B cell (primary cell): Measurements from ENCODE around the gene DCBLD1. TPM values are rescaled to one million over a fixed set of nuclear protein-coding genes. Genes with fewer than 3 reads are reported as not detected.
"Not testable (repeated sequence)": the region's sequence is repeated elsewhere in the genome, so short reads cannot be mapped to it uniquely, and the experiment has no call there.

Experiments
- ATAC-seq: fragments of 200-7000 bp; cut with Tn5 transposase; one replicate; pipeline ENCODE4 v1.10.0; 2021; ENCODE audit warnings: low read depth, mild to moderate bottlenecking, moderate number of reproducible peaks, moderate library complexity
- CTCF ChIA-PET: fragments of 350-600 bp; sonication (Branson Sonifier 250); formaldehyde crosslinking; loops from one replicate; lab custom pipeline; 2021; ENCODE audit warnings: antibody characterized with exemption, inconsistent platforms; lab: Charles Lee
- POLR2A ChIA-PET: fragments of 350-600 bp; sonication (Branson Sonifier 250); formaldehyde crosslinking; loops from one replicate; lab custom pipeline; 2021; ENCODE audit warnings: antibody characterized with exemption; lab: Charles Lee
- DNase-seq: peaks from one replicate; pipeline ENCODE4 v3.0.0; 2013
- H2AFZ ChIP-seq: 2 replicates; pipeline ENCODE4 v1.6.1; 2012; ENCODE audit warnings: mild to moderate bottlenecking, low read depth, low read length; ENCODE audit not compliant: insufficient read depth, poor library complexity, severe bottlenecking
- H3K27ac ChIP-seq, 2 donors: 1 replicate in 1 of 2; 2 replicates in 1 of 2; pipeline ENCODE4 v1.5.1; 2012 to 2013; ENCODE audit warnings: low read length in 2 of 2, mild to moderate bottlenecking in 2 of 2, moderate library complexity in 1 of 2
- H3K27me3 ChIP-seq, 4 experiments: fragments of 200-600 bp in 1 of 4; sonication (generic) in 1 of 4; replicated peaks in 1 of 4; 1 replicate in 2 of 4; 2 replicates in 2 of 4; pipeline versions ENCODE4 v1.6.1 to v1.7.0; 2013 to 2016; ENCODE audit warnings: low read length in 3 of 4, mild to moderate bottlenecking in 2 of 4, mixed read lengths in 1 of 4, moderate library complexity in 1 of 4; ENCODE audit not compliant: insufficient read depth in 4 of 4, control insufficient read depth in 3 of 4; ENCODE audit errors: control extremely low read depth in 1 of 4
- H3K36me3 ChIP-seq, 2 experiments: replicated peaks in 1 of 2; 1 replicate in 1 of 2; 2 replicates in 1 of 2; pipeline versions ENCODE4 v1.6.1 to v1.7.1; 2013; ENCODE audit warnings: low read length in 1 of 2; ENCODE audit not compliant: insufficient read depth in 2 of 2, control insufficient read depth in 1 of 2; ENCODE audit errors: control extremely low read depth in 1 of 2, extremely low read depth in 1 of 2
- H3K4me1 ChIP-seq, 2 donors: fragments of 200-600 bp in 1 of 2; sonication (generic) in 1 of 2; 1 replicate in 1 of 2; 2 replicates in 1 of 2; pipeline versions ENCODE4 v1.5.1 to v1.6.1; 2013 to 2017; ENCODE audit warnings: low read length in 2 of 2; ENCODE audit not compliant: control insufficient read depth in 2 of 2, insufficient read depth in 2 of 2
- H3K4me2 ChIP-seq: replicated peaks from 2 replicates; pipeline ENCODE3; 2012; ENCODE audit warnings: mild to moderate bottlenecking, low read depth, low read length; ENCODE audit not compliant: poor library complexity, severe bottlenecking
- H3K4me3 ChIP-seq, 5 experiments: fragments of 200-600 bp in 1 of 5; sonication (generic) in 1 of 5; 1 replicate in 3 of 5; 2 replicates in 2 of 5; pipeline versions ENCODE4 v1.5.1 to v1.7.0; 2011 to 2016; ENCODE audit warnings: low read length in 4 of 5, mild to moderate bottlenecking in 4 of 5, low read depth in 2 of 5, control low read depth in 1 of 5, moderate library complexity in 1 of 5; ENCODE audit not compliant: insufficient read depth in 1 of 5; ENCODE audit errors: control extremely low read depth in 1 of 5, extremely low read depth in 1 of 5
- H3K79me2 ChIP-seq: fragments of 200-600 bp; sonication (generic); one replicate; pipeline ENCODE4 v1.6.0; 2016; ENCODE audit warnings: low read length; ENCODE audit not compliant: control insufficient read depth, insufficient read depth
- H3K9ac ChIP-seq: fragments of 200-600 bp; sonication (generic); 2 replicates; pipeline ENCODE4 v1.6.1; 2017; ENCODE audit warnings: mild to moderate bottlenecking, low read length, moderate library complexity
- H3K9me3 ChIP-seq, 3 donors: one replicate each; pipeline versions ENCODE4 v1.6.1 to v1.7.1; 2013; ENCODE audit warnings: low read length in 2 of 3; ENCODE audit not compliant: control insufficient read depth in 2 of 3, insufficient read depth in 1 of 3; ENCODE audit errors: control extremely low read depth in 1 of 3
- H4K20me1 ChIP-seq: 2 replicates; pipeline ENCODE4 v1.6.0; 2012; ENCODE audit warnings: mild to moderate bottlenecking, low read length; ENCODE audit not compliant: insufficient read depth, control insufficient read depth, poor library complexity, severe bottlenecking
- H3K27ac Mint-ChIP-seq: one replicate; pipeline ENCODE4 v1.8.0; 2021; ENCODE audit warnings: mixed read lengths
- H3K27me3 Mint-ChIP-seq: one replicate; pipeline ENCODE4 v1.8.0; 2021; ENCODE audit warnings: mixed read lengths
- H3K4me1 Mint-ChIP-seq: one replicate; pipeline ENCODE4 v1.8.0; 2021; ENCODE audit warnings: mixed read lengths
- H3K4me3 Mint-ChIP-seq: one replicate; pipeline ENCODE4 v1.8.0; 2021; ENCODE audit warnings: mixed read lengths
- H3K9me3 Mint-ChIP-seq: one replicate; pipeline ENCODE4 v1.8.0; 2022; ENCODE audit warnings: mixed read lengths; ENCODE audit not compliant: insufficient read depth
- EZH2 ChIP-seq: IDR thresholded peaks from 2 replicates; pipeline ENCODE4 v1.6.1; 2012; ENCODE audit warnings: borderline replicate concordance, low read depth, mild to moderate bottlenecking, moderate library complexity, low read length; ENCODE audit not compliant: insufficient read depth, poor library complexity, severe bottlenecking
- WGBS: methylation state at CpG from one replicate; pipeline ENCODE4 v1.1.5; 2013; ENCODE audit warnings: missing lambda C conversion rate; ENCODE audit not compliant: insufficient coverage; 5-methylcytosine and 5-hydroxymethylcytosine counted together
- intact Hi-C: fragments of 100-400 bp; cut with micrococcal nuclease; formaldehyde crosslinking; loops from one replicate; pipeline ENCODE4 v1.10.0; 2022
- polyA plus RNA-seq: library from polyadenylated mRNA; depleted of rRNA; stranded (reverse); fragments of >200 nt; gene quantifications from 2 replicates; pipeline ENCODE4 v1.2.3, GENCODE V29; 2012
- total RNA-seq, 2 donors: library from RNA; stranded (reverse); fragments of 120-200 nt in 1 of 2; gene quantifications; 1 replicate in 1 of 2; 2 replicates in 1 of 2; pipeline versions ENCODE4 v1.2.3 to v1.2.4, GENCODE V29; 2013 to 2022
- TF ChIP-seq, protein P1 (sequence below): fragments of 200-600 bp; IDR thresholded peaks from one replicate; pipeline ENCODE4 v1.8.0; 2022; ENCODE audit warnings: antibody characterized with exemption, mild to moderate bottlenecking

DCBLD1 gene
- total and polyA plus RNA-seq, 2 donors (not counting 1 experiment from before 2014, with no cell fraction given): 0.21 to 0.37 TPM

DNA sequence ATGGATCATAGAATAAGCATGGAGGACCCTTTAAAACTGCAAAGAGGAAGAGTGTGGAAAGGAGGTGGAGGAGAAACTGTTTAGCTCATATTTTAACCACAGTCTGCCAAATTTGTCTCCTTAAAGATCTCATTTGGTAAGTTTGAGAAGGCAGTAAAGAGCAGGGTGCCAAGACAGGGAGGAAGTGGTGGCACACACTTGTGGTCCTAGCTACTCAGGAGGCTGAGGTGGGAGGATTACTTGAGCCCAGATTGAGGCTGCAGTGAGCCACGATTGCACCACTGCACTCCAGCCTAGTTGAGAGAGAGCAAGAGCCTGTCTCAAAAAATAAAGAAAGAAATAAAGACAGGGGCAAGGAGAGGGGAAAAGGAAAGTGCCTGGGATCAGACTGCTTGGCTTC, 16.8 kb upstream of the DCBLD1 start:
- POLR2A ChIA-PET: no interaction called here
- Histone ChIP-seq H2AFZ (no peak overlapping the region), H3K9ac (no peak overlapping the region), H4K20me1 (no peaks in the 10 kb centered on the region), H3K79me2 (no peaks in the 10 kb centered on the region), H3K27me3 (peaks cover 0 to 5% (median 5%) of the 10 kb centered on the region in 4 experiments), H3K4me2 (no peak overlapping the region), H3K4me1 (no peaks in the 10 kb centered on the region), H3K36me3 (no peaks in the 10 kb centered on the region), H3K9me3 (no peaks in the 10 kb centered on the region), H3K27ac (no peak overlapping the region), H3K4me3 (no peak overlapping the region)
- CTCF ChIA-PET: interaction anchor here (0.9 kb wide), 1 partner anchor 16 kb away, joined by 4 read pairs; no protein-coding TSS in a partner anchor
- Mint-ChIP-seq H3K27me3 (peaks cover 25% of the 10 kb centered on the region), H3K9me3 (no peaks in the 10 kb centered on the region), H3K4me3 (no peak overlapping the region), H3K27ac (no peak overlapping the region), H3K4me1 (no peaks in the 10 kb centered on the region)
- DNase-seq: no peak
- TF ChIP-seq, protein P1, sequence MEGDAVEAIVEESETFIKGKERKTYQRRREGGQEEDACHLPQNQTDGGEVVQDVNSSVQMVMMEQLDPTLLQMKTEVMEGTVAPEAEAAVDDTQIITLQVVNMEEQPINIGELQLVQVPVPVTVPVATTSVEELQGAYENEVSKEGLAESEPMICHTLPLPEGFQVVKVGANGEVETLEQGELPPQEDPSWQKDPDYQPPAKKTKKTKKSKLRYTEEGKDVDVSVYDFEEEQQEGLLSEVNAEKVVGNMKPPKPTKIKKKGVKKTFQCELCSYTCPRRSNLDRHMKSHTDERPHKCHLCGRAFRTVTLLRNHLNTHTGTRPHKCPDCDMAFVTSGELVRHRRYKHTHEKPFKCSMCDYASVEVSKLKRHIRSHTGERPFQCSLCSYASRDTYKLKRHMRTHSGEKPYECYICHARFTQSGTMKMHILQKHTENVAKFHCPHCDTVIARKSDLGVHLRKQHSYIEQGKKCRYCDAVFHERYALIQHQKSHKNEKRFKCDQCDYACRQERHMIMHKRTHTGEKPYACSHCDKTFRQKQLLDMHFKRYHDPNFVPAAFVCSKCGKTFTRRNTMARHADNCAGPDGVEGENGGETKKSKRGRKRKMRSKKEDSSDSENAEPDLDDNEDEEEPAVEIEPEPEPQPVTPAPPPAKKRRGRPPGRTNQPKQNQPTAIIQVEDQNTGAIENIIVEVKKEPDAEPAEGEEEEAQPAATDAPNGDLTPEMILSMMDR: no peak
- no peak for TF ChIP-seq EZH2
- intact Hi-C loops: no loop called here
- no peak for ATAC-seq
- WGBS: 17% methylated on average over 1 of the region's 1 CpG

DNA sequence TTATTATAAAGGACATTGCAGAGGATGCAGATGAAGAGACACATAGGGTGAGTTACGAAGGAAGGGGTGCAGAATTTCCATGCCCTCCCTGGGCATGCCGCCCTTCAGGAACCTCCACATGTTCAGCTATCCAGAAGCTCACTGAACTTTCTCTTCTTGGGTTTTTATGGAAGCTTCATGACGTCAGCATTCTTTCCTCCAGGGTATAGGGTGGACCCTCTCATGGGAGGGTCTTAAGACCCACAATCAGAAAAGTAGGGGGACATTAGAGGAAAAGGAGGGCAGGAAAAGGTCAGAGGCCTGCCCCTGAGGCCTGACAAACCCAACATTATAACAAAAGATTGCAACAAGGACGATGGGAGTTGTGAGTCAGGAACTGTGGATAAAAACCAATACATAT, 14.6 kb upstream of the DCBLD1 start:
- H3K4me3 Mint-ChIP-seq: no peak overlapping the region
- DNase-seq: no peak
- Histone ChIP-seq H3K9me3 (no peaks in the 10 kb centered on the region), H3K36me3 (no peaks in the 10 kb centered on the region), H3K4me1 (no peaks in the 10 kb centered on the region), H2AFZ (no peak overlapping the region), H3K9ac (no peak overlapping the region), H3K27ac (no peak overlapping the region), H4K20me1 (no peaks in the 10 kb centered on the region), H3K4me2 (no peak overlapping the region), H3K79me2 (no peaks in the 10 kb centered on the region), H3K27me3 (peaks cover 0 to 5% (median 2%) of the 10 kb centered on the region in 4 experiments), H3K4me3 (no peak overlapping the region)
- H3K27me3 Mint-ChIP-seq: peaks cover 24% of the 10 kb centered on the region
- no peak for ATAC-seq
- no peaks in the 10 kb centered on the region for H3K9me3 Mint-ChIP-seq
- POLR2A ChIA-PET: no interaction called here
- no peak for TF ChIP-seq EZH2
- TF ChIP-seq, protein P1: no peak
- intact Hi-C loops: no loop called here
- H3K4me1 Mint-ChIP-seq: no peaks in the 10 kb centered on the region
- no peak overlapping the region for H3K27ac Mint-ChIP-seq
- WGBS: 100% methylated on average over 1 of the region's 4 CpGs
- CTCF ChIA-PET: no interaction called here

DNA sequence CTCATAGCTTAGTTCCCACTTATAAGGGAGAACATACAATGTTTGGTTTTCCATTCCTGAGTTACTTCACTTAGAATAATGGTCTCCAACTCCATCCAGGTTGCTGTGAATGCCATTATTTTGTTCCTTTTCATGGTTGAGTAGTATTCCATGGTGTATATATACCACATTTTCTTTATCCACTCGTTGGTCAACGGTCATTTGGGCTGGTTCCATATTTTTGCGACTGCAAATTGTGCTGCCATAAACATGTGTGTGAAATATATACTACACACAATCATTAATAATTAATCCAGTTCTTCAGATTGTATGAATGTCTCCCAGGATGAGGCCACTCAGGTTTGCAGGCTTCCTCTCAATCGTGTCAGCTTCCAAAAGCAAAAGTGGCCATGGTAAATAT, 13.9 kb upstream of the DCBLD1 start:
- H3K9ac ChIP-seq, H3K9me3 Mint-ChIP-seq, H3K4me3 Mint-ChIP-seq, DNase-seq, CTCF ChIA-PET, H3K4me1 ChIP-seq, H3K36me3 ChIP-seq, H3K4me3 ChIP-seq, ATAC-seq, H3K4me2 ChIP-seq, H3K79me2 ChIP-seq, H3K4me1 Mint-ChIP-seq, H3K27ac Mint-ChIP-seq, intact Hi-C loops, H3K9me3 ChIP-seq, H2AFZ ChIP-seq, POLR2A ChIA-PET, H4K20me1 ChIP-seq, H3K27me3 ChIP-seq, H3K27ac ChIP-seq: not testable (repeated sequence)
- H3K27me3 Mint-ChIP-seq: peaks cover 24% of the 10 kb centered on the region
- no CpG with 5 or more reads among the region's 4 CpGs for WGBS
